ENCODE results near the gene TTLL4.
A peak's percentile ranks its signal among the peaks of the same experiment; 100 is the strongest.
"Not testable (repeated sequence)": the region's sequence is repeated elsewhere in the genome, so short reads cannot be mapped to it uniquely, and the experiment has no call there.

TTLL4 gene, protein sequence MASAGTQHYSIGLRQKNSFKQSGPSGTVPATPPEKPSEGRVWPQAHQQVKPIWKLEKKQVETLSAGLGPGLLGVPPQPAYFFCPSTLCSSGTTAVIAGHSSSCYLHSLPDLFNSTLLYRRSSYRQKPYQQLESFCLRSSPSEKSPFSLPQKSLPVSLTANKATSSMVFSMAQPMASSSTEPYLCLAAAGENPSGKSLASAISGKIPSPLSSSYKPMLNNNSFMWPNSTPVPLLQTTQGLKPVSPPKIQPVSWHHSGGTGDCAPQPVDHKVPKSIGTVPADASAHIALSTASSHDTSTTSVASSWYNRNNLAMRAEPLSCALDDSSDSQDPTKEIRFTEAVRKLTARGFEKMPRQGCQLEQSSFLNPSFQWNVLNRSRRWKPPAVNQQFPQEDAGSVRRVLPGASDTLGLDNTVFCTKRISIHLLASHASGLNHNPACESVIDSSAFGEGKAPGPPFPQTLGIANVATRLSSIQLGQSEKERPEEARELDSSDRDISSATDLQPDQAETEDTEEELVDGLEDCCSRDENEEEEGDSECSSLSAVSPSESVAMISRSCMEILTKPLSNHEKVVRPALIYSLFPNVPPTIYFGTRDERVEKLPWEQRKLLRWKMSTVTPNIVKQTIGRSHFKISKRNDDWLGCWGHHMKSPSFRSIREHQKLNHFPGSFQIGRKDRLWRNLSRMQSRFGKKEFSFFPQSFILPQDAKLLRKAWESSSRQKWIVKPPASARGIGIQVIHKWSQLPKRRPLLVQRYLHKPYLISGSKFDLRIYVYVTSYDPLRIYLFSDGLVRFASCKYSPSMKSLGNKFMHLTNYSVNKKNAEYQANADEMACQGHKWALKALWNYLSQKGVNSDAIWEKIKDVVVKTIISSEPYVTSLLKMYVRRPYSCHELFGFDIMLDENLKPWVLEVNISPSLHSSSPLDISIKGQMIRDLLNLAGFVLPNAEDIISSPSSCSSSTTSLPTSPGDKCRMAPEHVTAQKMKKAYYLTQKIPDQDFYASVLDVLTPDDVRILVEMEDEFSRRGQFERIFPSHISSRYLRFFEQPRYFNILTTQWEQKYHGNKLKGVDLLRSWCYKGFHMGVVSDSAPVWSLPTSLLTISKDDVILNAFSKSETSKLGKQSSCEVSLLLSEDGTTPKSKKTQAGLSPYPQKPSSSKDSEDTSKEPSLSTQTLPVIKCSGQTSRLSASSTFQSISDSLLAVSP

DNA sequence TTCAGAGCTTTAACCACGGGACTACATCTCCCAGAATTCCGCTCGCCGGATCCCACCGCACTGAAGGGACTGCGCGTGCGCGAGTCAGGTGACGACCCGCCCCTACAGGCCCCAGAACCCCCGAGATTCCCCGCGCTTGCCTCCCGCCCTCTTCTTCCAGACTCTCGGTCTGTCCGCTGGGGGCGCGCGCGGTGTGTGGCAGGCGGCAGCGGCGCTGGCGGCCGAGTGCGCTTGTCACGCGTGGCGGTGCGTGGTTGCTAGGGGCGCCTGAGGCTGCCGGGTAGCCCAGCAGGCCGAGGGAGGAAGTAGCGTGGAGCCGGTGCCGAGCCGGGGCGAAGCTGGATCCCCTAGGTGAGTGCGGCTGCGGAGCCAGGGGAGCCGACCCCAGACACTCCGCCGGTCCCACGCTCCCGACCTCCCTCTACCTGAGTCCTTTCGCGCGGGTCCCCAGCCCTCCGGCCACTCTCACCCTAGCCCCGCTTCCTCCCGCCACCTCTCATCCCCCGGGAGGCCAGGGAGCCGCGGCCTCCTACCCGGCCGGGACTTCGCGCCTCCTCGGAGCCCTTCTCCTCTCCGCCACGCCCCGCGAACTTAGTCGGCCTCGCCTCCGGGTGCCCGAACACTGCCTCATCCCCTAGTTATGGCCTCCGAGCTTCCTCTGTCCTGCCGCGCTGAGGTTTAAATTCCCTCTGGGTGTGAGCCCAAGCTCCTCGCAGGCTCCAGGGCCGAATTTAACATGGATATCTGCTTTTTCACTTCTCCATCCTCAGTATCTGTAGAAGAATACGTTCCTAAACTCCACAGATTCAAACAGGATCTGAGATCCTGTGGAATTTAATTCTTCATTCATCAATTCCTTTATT is at the start of gene TTLL4:
TSS of gene TTLL4 (plus strand) at position 149 of the 863 bp plus-strand sequence. CDS start 26,842 bp downstream, outside the sequence.
- peak; percentile 94 for DNase-seq (ENCODE audit: low read depth)

DNA sequence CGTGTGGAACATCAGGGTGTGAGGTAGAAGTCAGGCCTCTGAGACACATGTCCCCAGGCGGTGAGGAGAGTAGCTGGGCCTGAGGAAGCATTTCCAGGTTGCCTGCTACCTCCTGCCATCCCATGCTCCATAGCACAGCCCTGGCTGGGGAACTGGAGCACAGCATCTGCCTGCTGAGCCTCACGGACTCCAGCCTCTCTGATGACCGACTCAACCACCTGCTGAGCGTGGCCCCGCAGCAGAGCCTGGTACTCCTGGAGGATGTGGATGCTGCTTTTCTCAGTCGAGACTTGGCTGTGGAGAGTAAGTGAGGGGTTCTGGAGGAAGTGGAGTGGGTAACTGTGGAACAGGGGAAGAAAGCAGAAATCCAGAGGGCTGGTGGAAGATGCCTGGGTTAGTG is 48.3 kb upstream of the TTLL4 start:
- no peak for DNase-seq (ENCODE audit: low read depth)

DNA sequence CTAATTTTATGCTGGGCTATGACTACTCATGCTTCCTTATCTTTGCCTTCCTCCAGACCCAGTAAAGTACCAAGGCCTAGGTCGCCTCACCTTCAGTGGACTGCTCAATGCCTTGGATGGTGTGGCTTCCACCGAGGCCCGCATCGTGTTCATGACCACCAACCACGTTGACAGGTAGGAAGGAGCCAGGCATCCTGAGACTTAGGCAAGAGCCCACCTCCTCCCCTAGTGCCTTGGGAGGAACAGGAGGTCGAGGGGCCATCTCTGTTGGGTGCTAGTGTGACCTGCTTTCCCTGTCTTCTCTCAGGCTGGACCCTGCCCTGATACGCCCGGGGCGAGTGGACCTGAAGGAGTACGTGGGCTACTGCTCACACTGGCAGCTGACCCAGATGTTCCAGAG is 47.8 kb upstream of the TTLL4 start:
- no peak for DNase-seq (ENCODE audit: low read depth)

DNA sequence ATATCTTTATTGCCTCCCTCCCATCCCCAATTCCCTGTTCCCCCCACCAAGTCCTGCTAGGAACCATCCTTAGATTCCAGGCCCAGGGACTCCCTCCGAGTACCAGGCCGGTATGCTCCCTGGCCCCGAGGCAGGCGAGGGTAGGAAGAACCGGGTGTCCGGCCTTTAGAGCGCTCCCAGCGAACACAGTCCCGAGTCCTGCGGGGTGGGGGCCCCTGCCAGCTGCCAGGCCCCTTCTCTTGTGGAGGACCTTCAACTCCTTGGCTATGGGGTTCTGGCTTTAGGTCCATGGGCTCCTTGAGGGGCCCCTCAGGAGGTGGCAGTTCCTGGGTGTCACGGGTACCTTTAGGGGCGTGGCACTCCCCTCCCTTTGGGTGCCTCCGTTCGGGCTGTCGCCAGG is 46.7 kb upstream of the TTLL4 start:
- no peak for DNase-seq (ENCODE audit: low read depth)

DNA sequence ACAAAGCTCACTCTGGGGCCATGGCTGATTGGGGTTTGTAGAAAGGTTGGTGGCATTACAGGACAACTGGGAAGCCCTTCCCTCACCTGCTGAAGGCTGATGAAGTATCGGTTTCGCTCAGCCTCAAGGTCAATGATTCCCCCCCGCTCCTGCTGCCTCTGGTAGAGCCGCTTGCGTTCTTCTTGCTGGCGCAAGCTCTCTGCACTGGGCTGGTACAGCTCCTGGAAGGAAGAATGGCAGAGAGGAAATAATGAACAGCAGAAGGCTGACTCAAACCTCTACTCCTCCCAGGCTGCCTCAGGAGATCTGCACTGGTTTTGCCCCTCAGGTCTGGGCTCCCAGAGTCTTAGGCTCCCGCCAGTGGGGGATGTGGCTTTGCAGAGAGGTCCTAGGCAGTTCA is 46.0 kb upstream of the TTLL4 start:
- no peak for DNase-seq (ENCODE audit: low read depth)

DNA sequence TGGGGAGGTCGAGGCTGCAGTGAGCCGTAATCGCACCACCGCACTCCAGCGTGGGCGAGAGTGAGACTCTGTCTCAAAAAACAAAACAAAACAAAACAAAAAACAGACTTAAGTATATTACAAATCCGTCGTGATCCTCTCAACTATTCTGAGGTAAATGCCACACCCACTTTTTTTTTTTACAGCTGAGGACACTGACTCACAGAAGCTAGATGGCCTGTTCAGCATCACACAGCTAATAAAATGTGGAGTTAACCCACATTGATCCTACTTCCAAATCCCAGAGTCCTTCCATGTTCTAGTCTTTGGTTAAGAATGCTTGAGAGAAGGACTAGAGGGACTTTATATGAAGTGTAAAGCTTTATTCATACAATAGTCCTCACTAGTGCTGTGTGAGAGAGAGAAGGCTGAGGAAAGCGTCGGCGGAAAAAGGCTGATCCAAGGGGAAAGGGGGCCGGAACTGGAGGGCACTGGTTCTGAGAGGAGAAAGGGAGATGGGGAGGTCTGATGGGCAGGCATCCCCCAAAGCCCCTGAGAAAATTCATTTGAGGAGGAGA is 39.5 kb upstream of the TTLL4 start:
- no peak for DNase-seq (ENCODE audit: low read depth)

DNA sequence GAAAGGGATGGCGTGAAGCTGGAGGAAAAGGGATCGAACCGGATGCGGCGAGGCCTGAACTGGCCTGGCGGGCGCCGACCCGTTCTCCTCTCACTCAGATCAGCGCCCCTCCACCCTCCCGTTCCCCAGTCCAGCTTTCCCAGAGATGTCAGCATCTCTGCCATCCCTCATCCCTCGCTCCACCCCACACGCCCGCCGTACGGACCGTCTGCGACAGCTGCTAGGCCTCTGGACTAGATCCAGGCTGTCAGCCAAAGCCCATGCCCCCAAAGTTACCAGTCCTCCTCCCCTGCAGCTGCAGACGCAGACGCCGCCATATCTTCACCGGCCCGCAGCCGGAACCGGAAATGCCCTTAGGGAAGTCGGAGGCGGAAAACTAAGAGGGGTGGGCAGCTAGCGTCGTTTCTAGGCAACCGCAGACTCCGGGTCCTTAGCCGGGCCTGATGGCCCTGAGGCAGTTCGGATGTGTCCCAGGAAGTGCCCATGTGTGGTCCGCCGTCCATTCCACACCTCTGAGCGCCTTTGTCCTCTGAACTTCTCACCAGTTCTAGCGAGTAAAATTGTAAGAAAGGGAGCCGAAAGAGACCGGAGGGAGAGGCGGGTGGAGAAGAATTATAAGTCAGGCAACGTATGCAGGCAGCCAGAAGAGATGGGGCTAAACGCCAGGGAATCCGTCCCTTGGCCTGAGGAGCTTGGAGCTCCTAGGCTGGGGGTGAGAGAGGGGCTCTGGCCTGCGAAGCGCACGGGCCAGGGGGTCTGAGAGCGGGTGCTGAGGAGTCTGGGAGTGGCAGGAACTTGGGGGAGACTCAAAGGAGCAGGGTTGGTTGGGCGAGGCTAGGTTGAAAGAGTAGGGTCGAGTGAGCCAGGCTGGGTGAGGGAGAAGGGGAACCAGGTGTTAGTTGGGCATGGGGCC is 38.7 kb upstream of the TTLL4 start, which contains the start of the genes RNF25 and STK36:
TSS of gene RNF25 (minus strand) at position 349 of the 913 bp plus-strand sequence. CDS start at position 317, 32 bp downstream.
TSS of gene STK36 (plus strand) at position 433 of the 913 bp plus-strand sequence. CDS start 744 bp downstream, outside the sequence.
- DNase-seq (ENCODE audit: low read depth): peak; percentile 62

DNA sequence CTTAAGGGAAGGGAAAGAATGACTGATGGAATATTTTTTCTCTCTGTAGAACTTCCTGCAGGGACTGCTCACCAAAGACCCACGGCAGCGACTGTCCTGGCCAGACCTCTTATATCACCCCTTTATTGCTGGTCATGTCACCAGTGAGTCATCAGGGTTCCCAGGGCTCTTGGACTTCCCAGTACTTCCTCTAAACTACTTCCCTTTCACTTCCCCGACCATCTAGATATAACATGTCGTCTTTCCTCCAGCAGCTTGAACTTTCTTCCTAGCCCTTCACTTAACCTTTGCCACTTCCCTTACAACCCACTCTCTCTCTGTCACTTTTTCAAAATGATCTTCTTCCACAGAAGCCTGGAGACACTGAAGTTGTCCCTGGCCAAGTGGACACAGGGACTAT is 31.5 kb upstream of the TTLL4 start:
- DNase-seq (ENCODE audit: low read depth): no peak

DNA sequence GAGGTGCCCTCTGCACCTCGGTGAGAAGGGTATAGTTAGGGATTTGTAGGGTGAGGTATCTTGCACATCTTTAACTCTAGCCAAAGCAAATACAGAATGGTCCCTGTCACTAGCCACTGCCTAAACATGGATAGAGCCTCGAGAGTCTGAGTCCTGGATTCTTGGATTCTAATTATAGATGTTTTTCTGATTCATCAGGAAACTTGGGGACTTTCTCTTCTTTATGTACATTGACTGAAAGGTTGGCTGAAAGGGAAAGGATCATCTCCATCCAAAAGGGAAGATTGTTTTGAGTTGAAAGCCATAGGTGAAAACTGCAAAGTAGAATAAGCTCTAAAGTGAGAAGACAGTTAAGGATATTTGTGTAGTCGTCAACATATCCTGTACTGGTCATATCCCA is 30.6 kb upstream of the TTLL4 start:
- no peak for DNase-seq (ENCODE audit: low read depth)

DNA sequence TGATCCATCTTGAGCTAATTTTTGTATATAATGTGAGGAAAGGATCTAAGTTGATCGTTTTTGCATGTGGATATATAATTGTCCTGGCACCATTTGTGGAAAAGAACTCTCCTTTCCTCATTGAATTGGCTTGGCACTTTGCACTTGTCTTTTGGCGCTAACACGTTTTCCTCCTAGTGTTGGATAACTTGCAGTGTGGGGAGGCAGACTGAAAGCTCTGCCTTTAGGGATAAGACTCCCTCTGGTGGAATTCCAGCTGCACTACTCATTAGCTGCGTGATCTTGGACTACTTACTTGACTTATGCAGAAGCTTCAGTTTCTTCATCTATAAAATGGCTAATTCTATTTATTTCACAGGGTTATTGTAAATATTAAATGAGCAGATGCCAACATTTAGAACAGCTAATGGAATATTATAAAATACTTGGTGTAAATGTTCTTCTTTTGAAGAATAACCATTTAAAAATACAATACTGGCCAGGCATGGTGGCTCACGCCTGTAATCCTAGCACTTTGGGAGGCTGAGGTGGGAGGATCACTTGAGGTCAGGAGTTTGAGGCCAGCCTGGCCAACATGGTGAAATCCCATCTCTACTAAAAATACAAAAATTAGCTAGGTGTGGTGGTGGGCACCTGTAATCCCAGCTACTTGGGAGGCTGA is 23.1 kb upstream of the TTLL4 start:
- DNase-seq (ENCODE audit: low read depth): not testable (repeated sequence)

DNA sequence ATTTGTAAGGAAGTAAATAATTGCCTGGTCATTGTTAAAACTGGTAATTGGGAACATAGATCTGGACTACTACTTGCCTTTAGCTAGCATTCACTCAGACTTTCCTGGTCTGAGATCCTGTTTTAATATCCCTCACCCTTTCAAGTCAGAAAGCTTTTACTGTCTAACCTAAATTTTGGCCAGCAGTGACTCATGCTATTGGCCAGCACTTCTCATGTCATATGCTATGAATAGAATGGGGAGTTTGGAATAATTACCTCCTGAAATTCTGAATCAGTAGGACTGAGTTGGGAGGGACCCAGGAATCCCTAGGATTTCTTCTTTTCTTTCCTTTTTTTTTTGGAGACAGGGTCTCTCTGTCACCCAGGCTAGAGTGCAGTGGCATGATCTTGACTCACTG is 19.4 kb upstream of the TTLL4 start:
- DNase-seq (ENCODE audit: low read depth): no peak

DNA sequence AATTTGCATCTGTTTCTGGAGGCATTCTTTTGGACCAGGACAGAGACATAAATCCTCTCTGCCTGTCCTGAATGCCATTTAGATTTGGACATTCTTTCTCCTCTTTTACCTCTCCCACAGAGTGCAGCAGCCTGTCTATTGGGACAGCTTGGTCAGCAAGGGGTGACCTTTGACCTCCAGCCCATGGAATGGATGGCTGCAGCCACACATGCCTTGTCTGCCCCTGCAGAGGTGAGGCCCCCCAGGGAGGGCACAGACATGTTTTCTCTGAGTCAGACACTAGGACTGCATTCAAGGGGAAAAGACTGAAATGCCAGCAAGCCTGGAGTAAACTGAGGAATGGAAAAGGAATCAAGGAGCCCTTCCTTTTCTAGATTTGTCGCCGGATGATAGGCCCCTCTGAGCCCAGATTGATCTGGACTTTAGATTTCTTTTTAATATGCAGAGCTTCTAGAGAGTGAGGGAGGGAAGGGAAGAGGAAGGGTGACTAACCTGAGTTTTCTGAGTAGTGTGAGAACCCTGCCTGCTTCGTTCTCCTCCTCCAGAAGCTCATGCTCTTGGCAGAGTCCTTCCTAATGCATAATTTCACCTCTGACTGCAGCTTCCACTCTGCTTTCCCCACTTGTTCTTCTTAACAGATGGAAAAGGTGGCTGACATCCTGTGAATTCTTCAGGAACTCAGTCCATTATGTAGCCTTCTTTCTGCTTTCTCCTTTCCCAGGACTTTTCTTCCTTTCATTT is 16.1 kb upstream of the TTLL4 start:
- DNase-seq (ENCODE audit: low read depth): no peak

DNA sequence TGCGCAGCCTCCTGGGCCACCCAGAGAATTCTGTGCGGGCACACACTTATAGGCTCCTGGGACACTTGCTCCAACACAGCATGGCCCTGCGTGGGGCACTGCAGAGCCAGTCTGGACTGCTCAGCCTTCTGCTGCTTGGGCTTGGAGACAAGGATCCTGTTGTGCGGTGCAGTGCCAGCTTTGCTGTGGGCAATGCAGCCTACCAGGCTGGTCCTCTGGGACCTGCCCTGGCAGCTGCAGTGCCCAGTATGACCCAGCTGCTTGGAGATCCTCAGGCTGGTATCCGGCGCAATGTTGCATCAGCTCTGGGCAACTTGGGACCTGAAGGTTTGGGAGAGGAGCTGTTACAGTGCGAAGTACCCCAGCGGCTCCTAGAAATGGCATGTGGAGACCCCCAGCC is 11.8 kb upstream of the TTLL4 start:
- DNase-seq (ENCODE audit: low read depth): no peak

DNA sequence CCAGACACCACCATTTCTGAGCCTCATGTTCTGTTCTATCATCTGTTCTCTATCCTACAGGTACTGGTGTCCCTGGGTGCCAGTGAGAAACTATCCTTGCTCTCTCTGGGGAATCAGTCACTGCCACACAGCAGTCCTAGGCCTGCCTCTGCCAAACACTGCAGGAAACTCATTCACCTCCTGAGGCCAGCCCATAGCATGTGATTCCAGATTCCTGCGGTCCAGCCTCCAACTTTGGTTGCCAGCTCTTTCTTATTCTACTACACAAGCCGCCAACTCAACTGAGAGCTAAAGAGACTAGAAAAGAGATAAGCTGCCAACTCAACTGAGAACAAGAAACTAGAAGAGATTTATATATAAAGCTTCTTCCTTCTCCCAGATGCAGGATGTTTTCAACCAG is 8.8 kb upstream of the TTLL4 start:
- no peak for DNase-seq (ENCODE audit: low read depth)

DNA sequence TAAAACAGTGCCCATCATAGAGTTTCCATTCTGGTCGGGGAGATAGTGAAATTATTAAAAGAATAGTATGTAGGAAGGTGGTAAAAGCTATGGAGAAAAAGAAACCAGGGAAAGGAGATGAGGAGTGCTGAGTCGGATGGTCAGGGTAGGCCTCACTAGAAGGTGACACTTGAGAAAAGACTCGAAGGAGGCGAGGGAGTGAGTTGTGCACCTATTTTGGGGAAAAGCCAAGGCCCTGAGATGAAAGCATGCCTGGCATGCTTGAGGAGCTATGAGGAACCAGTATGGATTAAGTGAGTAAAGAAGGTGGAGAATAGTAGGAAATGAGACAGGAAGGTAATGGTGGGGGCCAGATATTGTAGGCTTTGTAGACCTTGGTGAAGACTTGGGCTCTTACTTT is 7.3 kb upstream of the TTLL4 start:
- DNase-seq (ENCODE audit: low read depth): no peak

DNA sequence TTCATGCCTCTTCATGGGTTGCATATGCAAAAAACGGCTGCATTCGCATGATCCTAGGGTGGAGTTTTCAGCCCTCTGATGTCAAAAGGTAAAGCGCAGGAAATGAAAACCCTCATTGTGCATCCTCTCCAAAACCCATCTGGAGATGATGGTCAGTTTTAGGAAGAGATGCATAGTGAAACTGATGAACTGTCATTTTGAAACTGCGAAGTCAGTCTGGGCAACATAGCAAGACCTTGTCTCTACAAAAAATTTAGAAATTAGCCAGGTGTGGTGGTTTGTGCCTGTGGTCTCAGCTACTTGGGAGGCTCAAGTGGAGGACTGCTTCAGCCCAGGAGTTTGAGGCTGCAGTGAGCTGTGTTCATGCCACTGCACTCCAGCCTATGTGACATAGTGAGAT is 2.5 kb upstream of the TTLL4 start:
- DNase-seq (ENCODE audit: low read depth): no peak

DNA sequence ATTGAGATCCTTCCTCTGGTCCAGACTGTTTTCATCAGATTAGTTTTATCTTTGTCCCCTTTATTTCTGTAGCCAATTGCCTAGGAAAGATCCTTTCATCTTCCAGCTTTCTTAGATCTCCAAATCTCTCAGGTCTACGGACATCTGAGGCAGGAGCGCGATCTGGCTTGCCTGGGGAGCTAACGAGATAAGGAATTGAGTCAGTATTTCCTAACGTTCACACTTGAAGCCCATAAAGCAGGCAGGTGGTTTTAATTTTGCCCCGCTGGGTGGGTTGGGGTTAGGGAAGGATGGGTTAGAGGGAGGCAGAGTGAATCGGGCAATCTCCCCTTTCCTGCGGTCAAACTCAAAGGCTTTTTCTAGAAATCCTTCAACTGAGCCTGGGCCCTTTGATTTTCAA is 727 bp upstream of the TTLL4 start:
- DNase-seq (ENCODE audit: low read depth): no peak

DNA sequence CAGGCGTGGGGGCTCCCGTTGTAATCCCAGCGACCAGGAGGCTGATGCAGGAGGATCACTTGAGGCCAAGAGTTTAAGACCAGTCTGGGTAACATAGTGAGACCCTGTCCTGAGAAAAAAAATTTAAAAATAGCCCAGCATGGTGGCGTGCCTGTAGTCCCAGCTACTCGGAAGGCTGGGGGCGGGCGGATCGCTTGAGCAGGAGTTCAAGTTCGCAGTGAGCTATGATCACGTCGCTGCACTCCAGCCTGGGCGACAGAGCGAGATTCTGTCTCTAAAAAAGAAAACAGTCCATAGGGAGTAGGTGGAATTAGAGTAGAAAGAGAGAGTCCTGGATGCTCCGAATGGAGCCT is 325 bp upstream of the TTLL4 start:
- no peak for DNase-seq (ENCODE audit: low read depth)

DNA sequence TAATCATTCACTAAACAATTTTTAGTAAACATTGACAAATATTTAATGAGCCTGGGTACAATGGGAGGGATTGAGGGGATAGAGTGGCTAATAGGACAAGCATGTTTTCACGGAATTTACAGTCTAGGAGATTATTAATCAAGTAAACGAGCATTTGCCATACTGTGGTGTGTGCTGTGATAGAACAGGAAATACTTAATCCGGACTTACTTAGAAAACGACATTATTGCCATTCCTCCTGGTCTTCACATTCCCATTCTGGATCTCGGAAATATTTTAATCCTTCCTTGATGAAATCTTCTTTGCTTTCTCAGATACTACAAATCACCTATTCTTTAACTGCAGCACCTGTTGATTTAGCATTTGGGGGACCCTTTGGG is 905 bp downstream of the TTLL4 start:
- no peak for DNase-seq (ENCODE audit: low read depth)

Measured in stimulated activated CD8-positive, alpha-beta memory T cell treated with anti-CD3 and anti-CD28 coated beads, Interleukin-15, amount 100 ng/mL, for 24 hours (primary cell).